ENCODE results near the gene APH1B.

- TF ChIP-seq POLR2A (IDR thresholded peaks at IDR 0.05; ENCODE audit: low read depth, low read length) = no peak
- TF ChIP-seq TAF1 (IDR thresholded peaks at IDR 0.05; ENCODE audit: low read depth, low read length) = no peak
Measured at GRCh38 chr15:63350178-63350621, 72.8 kb downstream of the APH1B start.

Data from GM12891 (cell line).